SW 1271 (cell line): ENCODE measurements around the gene SNUPN.

Experiments used
- DNase-seq, 2 experiments: peaks; one replicate each; lab custom pipeline; 2025; lab: John Stamatoyannopoulos, UW

The SNUPN gene

DNA sequence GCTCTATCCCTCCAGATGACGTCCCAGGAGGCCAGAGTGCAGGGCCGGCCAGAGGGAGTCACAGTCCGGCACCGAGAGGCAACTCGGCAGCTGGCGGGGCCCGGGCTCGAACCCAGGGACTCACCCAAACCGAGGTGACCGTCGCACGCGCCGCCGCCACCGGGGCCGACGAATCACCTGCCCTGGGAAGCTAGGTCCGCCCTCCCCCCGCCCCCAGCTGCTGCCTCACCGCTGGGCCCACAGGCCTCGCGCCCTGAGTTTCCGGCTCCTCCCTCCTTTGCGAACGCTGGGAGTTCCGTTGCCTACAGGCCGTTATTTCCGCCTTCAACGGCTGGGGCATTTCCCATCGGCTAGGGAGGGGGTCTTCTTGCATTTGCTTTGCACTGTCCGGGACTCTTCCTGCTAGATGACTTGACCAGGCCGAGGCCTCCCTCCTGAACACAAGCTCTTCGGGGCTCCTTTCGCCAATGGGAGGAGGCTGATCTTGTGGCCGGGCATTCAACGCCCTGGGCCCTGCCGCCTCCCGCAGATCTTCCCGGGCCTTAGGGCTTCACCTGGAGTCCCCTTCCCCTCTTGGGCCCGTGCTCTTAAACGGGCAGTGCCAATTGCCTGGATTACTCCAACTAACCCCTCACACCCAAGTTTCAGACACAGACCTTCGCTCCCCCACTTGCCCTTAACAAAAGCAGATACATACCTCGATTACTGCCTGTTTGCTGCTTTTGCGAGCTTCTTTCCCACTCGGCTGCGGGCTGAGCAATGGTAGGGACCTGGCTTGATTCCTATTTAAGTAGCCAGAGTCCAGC, at the start of gene SNUPN:
Gene SNUPN (minus strand): TSS at position 184 of the 806 bp plus-strand sequence. CDS start 4,674 bp downstream, outside the sequence.
- peak; percentile 95 for DNase-seq

DNA sequence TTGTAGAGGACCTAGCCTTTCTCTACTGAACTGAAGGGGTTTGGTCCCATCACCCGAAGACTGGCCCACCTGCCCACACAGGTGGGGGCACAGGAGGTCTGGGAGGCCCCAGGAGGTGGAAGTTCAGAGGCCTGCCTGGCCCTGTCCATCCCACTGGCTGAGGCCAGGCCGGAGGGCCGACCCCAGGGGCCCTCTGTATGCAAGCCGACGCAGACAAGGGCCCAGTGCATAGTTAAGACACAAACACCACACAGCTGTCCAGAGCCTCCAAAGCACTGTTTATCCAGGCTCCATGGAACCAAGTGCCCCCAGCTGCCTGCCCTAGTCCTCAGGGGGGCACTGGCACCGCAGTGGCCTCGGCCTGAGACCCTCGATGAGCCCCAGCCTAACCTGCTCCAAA, 48.8 kb upstream of the SNUPN start:
- no peak for DNase-seq

DNA sequence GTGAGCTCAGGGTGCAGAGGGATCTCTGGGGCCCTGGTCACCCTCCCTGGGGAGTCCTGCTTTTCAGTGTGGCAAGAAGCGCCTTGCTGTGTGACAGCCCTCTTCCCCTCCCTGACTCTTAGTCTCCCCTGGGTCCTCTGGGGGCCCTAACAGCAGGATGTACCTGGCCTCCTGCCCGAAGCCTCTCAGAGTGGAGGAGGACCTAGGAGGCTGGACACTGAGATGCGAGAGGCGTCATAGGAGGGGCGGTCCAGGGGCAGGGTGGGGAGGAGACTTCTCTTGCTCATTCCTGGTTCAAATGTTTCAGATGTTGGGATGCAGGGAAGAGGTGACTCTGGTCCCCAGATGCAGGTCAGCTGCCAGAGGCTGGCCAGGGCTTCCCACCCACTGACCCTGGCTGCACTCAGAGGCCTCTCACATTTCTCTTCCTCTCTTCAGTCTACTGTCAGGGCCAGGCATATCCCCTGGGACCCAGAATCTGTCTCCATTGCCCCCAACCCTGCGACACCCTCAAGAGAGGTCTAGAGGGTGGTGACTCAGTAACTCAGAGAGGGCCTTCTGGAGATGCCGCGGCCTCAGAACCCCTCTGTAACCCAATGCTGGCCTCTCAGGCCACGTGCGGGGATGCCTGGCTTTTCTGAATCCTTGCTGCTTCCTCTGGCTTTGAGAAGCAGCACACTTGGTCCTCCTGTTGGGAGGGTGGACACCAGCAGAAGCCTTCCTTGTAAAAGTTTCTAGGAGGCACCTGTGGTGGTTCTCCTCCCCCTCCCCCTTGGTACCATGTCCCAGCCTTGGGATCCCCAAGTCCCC, 48.1 kb upstream of the SNUPN start:
- DNase-seq = no peak

DNA sequence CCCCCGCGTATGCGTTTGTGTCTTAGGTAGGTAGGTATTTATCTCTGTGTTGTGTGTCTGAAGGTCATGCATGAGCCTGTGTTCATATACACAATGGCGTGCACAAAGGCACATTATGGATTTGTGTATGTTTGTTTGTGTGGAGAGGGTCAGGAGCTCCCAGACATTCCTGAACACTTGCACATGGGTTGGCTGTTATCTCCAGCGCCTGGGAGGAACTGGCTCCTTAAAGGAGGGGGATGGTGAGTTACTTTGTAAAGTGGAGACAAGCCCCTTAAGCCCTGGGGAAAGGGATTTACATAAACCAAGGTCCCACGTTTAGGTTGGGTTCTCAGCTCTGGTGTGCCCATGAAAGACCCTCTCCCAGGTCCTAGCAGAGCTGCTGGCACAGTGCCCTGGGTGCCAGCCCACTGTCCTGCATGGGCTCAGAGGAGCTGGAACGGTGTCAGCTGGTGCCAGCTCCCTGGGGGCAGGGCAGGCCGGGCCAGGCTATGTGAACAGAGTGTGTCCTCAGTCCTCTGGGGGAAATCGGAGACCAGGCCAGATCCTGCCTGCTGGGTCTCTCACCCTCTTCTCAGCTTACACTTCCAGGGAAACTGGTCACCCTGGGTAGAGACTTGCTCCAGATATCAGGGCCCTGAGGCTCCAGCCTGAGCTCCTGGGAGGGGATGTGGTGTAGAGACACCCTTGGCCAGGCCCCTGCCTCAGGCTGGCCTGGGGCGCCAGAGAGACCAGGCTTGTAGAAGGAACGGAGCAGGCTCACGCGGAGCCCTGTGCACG, 47.3 kb upstream of the SNUPN start:
- no peak for DNase-seq

DNA sequence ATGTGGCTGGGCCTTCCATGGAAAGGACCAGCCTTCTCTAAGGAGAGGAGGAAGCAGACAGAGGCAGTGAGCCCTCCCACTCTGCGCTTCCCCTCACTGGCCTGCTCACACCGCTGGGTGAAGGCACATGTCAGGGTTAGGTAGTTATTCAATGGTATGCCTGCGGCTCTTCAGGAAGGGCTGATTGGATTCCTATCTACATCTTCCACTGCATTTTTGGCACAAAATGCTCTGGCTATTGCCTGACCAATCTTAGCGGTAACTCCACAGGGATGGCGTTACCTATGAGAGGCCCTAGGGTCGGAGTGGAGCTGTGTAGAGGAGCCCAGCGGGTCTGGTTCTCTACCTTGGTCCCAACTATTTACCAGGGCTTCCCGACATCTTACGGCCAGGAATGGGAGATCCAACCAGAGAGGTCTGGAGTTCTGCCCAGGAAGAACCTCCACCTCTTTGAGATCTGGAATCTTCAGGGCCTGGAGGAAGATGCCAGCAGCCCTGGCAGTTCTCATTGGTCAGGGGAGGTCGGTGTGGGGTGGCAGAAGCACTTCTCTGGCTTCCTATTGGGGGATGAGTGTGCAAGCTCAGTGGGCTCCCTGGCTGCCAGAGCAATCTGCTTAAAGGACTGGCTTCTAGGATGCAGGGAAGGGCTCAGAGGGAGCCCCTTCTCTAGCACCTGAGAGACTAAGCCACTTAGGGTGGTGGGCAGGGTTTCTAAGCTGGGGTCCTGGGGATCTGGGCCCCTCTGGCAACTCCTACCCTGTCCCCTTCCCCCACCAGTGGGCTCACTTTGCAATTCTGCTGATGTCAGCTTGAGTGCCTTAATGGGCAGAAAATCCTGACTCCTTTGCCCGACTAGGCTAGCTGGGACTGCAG, 46.4 kb upstream of the SNUPN start:
- no peak for DNase-seq

DNA sequence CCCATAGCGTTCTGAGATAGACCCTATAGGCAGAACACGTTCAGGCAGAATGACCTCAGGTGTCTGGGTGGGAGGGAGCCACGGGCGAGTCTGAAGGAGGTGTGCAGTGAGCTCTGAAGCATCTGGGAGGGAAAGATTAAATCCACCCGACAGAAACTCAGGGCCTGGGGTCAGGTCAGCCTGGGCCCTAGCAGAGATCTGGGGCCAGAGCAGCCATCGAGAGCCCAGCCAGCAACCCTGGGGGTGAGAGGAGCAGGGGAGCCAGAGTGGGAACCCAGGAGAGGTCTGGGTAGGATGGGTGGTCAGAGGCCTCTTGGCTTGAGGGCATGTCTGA, 44.3 kb upstream of the SNUPN start:
- no peak for DNase-seq

DNA sequence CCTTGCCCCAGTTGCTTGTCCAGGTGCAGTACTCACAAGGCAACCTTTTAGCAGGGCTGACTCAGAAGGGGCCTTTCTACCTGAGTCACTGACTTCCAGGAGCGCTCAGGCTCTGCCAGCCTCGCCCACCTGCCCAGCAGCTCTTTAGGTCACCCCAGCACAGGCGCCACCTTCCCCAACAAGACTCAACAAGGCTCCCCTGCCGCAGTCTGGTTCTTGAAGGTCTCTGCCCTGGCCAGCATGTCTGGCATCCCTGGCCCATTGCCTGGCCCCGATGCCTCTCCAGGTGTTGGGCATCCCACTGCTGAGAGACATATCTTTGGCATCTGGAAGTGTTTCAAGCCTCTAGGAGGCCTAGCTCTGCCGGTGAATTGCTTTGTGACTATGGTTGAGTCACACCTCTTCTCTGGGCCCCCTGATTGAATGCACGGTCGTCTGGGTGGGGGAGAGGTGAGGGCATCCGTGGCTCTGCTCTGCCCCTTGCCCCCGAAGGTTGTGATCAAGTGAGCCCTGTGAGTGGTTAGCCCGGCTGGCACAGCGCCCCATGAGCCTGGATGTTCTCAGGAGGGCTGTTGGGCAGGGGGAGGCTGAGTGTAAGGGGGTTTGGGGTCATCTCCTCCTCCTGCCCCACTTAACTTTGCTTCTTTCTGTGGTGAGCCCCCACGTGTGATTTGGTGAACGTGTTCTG, 43.8 kb upstream of the SNUPN start:
- no peak for DNase-seq

DNA sequence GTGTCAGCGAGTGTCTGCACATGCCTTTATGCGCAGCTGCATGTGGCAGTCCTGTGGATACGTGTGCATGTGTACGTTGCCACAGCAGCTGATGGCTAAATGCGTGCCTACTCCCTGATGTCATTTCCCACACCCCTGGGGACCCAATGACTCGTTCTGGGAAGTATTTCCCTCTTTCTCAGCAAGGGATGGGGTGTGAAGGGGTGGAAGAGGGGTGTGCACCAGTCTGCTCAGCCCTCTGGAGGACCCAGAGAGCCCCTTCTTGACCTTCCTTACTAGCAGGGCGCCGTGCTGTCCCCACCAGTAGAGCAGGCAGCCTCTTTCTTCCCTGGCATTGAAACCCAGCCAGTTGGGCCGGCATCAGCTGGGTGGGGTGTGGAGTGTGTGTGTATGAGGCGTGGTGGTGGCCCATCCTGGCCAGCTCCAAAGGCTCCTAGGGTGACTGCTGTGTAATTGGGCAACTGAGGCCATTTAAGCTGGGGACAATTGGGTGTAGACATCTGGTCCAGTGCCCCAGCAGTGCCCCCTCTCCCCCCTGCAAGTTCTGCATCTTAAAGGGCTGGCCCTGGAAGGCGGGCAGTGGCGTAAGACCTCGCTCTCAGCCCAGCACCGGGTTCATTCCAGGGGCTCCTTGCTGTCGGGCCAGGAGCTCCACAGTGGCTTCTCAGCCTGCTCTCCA, 41.4 kb upstream of the SNUPN start:
- peak; percentile 93 to 94 for DNase-seq

DNA sequence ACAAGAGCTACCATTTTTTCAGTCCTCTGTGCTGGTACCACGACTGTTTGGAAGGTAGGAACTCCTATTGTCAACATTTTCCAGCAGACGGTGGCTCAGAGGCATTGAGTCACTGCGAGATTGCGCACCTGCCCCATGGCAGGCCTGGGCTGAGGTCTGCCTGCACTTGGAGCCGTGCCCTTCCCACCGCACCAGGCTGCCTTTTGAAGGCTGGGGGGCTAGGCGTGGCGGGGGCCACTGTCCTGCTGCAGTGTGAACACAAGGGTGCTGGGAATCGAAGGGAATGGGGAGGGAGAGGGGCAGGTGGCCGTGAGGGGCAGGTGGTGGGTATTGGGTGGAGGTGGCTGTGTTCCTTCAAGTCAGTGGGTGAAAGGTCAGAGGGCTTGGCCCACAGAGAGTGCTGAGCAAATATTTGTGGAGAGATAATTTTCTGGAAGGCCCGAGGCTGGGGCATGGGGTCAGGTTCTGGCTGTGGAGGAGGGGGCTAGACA, 38.5 kb upstream of the SNUPN start:
- DNase-seq = no peak

DNA sequence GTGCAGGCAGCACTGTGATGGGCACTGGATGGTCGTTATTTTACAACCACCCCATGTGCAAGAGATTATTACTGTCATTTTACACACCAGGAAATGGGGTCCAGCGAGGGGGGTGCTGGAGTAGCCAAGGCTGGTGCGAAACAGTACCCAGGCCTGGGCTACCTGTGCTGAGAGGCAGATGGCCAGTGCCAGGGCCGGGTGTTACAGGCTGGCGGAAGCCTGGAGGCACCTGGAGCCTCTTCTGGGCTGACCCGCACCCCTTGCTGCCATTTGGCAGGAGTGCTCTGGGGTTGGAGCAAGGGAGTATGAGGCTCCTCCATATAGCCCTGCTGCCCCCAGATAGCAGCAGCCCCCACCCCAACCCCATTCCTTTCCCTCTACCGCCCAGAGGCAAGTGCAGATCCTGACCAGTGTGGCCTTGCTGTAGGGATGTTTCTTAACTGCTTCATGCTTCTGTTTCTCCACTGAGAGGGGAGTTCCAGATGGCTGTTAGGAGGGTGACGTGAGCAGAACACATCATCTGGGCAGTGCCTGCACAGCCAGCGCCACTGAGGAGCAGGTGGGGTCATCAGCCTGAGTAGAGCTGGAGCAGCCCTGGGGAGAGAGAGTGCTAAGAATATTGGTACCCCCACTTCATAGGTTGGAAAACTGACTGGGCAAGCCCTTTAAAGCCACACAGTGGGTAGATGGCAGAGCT, 37.4 kb upstream of the SNUPN start:
- DNase-seq = no peak

DNA sequence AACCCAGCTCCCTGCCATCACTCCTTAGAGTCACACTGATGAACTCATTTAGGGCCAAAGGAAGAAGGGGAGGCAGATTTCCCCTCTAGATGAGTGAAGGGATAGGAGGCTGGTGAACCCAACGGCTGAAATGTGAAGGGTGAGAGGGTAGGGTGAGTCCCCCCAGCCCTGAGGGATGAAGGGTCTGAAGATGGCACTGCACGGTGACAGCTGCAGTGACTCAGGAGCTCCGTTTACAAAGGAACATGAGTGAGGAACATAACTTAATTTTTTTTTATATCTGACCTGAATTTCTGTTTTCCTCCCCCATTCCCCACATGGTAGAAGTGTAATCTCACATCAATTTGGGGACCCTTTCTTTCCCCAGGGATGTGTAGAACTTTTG, 36.2 kb upstream of the SNUPN start:
- no peak for DNase-seq

DNA sequence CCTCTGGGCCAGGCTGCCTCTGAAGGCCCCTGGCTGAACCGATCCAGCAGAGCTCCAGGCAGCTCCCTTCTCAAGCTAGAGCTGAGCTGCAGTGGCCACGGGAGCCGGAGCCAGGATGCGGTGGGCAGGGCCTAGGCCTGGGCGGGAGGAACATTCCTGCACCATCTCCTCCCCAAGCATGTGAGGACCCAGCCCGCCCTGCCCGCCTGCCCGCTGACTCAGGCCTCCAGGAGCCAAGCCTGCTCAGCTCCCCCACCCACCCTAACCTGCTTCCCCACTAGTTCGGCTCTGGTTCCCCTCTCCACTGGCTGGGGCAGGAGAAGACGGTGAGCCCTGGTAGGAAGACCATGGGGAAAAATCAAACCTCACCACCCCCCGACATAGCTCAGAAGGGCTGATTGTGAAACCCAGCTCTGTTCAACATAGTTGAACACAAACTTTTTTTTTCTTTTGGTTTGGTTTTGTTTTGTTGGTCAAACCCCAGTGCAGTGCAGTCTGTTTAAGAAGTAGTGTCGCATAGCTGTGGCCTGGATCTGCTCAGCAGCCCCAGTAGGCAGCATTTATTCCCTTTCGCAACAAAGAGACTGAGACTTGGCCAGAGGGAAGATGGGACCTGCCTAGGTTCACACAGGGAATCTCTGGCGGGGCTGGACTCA, 35.7 kb upstream of the SNUPN start:
- DNase-seq = peak in 1 of 2 experiments; percentile 19

DNA sequence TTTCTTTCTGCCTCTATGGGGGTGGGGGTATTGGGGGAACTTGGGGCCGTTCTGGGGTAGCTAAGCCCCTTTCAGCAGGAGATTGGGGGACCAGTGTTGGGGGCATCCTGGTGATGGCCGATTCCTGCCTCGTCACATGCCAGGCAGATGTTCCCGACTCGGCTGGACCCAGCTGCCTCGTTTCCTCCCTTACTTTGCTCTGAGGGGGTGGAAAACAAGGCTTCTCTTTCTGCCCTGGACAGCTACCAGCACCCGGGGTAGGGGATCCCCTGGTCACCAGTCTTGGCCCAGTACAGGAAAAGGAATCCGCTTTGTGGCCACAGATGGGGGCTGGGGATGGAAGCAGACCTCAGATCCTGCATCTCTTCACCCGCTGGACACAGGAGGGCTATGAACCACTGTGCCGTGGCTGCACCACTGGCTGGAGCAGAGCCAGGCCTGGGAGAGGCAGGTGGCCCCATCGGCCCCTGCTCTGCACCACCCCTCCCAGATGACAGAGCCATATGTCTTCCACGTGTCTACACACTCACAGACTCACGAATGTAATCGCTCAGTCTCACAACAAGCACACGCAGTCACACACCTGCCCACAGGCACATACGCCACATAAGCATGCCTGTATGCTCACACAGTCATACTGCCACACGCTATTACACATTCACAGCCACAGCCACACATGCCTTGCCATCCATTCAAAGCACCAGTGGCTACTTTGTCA, 34.6 kb upstream of the SNUPN start:
- DNase-seq = no peak

DNA sequence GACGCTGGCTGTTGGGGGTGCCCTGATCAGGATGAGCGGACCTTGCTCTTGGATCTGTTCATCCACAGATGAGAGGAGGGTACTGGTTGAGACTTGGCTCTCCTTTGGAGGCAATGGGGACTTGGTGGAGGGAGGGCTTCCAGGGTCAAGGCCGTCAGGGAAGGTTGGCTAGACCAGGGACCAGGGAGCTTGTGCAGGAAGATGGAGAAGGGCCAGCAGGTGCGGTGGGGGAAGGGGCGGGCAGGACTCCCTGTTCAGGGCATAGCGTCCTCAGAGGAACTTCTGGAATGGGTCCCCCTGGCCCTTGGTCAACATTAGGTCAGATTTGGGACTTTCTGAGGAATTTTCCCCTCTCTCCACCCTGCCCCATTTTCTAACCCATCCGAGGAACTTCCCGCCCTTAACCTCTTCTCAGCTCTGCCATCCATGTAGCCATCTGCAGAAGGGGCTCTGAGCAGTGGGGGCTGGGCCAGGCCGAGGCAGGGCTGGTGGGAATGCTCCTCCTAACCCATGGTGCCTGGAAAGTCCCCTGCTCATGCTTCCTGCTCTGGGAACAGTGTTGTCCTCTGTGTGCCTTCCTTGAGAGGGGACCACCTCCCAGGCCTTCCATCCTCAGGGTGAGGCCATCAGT, 33.7 kb upstream of the SNUPN start:
- DNase-seq = no peak

DNA sequence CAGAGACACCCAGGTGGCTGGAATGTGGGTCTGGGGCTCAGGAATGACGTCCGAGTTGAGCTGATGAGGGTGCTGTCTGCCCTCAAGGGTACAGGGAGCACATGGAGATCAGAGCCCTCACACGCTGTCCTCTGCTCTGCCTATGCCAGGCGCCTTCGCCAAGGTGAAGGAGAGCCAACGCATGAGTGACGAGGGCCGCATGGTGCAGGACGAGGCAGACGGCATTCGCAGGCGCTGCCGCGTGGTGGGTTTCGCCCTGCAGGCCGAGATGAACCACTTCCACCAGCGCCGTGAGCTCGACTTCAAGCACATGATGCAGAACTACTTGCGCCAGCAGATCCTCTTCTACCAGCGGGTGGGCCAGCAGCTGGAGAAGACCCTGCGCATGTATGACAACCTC, 31.3 kb upstream of the SNUPN start:
- no peak for DNase-seq

DNA sequence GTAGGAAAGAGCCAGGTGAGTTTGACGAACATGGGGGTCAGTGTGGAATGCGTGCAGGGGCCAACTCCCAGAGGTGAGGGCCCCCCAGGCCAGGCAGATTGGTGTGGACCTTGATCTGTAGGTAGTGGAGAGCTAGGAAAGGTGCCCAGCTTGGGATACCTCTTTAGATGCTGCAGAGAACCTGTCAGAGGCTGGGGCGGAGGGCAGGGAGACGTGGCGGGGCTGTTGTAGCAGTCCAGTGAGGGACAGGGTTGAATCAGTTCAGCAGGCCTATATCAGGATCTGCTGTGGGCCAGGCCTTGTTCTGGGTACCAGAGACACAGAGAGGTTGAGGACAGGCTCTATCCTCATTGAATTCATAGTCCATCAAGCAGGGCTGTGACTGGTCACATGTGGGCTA, 30.8 kb upstream of the SNUPN start:
- no peak for DNase-seq

DNA sequence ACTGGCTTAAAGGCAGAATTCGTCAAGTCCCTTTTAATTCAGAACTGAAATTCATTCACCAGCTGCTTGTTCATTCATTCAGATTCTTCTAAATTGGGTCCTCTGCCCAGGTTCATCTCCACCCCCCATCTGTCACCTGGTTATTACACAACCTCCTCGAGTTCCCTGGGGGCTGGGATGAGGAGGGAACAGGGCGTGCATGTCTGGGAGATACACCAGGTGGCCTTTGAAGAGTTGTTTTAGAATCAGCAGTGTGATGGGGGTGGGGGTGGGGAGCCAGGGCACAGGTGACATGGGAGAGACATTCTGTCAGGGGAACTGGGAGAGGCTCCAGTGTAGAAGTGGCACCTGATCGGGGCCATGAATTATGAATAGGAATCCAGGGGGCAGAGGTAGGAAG, 30.4 kb upstream of the SNUPN start:
- DNase-seq = no peak
